K562 (cell line): ENCODE data around the gene SERPINB5. TPM values are rescaled to one million over a fixed set of nuclear protein-coding genes. Genes with fewer than 3 reads are reported as not detected.

Experiments
- ATAC-seq: fragments of 200-7000 bp; cut with Tn5 transposase; 3 replicates; pipeline ENCODE4 v1.9.1; 2020; ENCODE audit warnings: moderate library complexity
- BruUV-seq: library from RNA; stranded (reverse); fragments of 400-500 nt; replicated peaks from 2 replicates; lab custom pipeline; 2021; lab: Mats Ljungman, UMichigan
- CTCF ChIA-PET: fragments of 300-600 bp; formaldehyde crosslinking; extraction: SDS; loops from one replicate; lab custom pipeline; 2021; ENCODE audit warnings: low intra/inter-chr PET ratio; lab: Yijun Ruan, JAX
- POLR2A ChIA-PET: fragments of 300-600, 350-650 bp; sonication (Branson Sonifier 250); formaldehyde crosslinking; extraction: SDS; loops from one replicate; lab custom pipeline; 2021; ENCODE audit warnings: antibody characterized with exemption, inconsistent platforms; lab: Yijun Ruan, JAX
- DNase-seq, 4 experiments: peaks; one replicate each; pipeline versions ENCODE4 v3.0.0 to v3.0.0-alpha.2; 2011 to 2018; ENCODE audit warnings: low spot score in 3 of 4, mixed read lengths in 3 of 4; ENCODE audit errors: extremely low read depth in 1 of 4
- FAIRE-seq: peaks from 2 replicates; lab custom pipeline; 2011; peaks lifted over from hg19 to GRCh38; lab: Jason Lieb, UNC
- H2AFZ ChIP-seq: 2 replicates; pipeline ENCODE4 v1.6.0; 2011; ENCODE audit warnings: low read depth, low read length, control low read depth, inconsistent platforms
- H3K27ac ChIP-seq: fragments of 200-600 bp; 3 replicates; pipeline ENCODE4 v1.8.0; 2011; ENCODE audit warnings: low read depth, mild to moderate bottlenecking, control low read depth, inconsistent platforms, low read length, moderate library complexity, mixed read lengths; ENCODE audit errors: extremely low read depth
- H3K27me3 ChIP-seq, 2 experiments: fragments of 300-600 bp in 1 of 2; 2 replicates in 1 of 2; 3 replicates in 1 of 2; pipeline versions ENCODE4 v1.6.0 to v1.8.0; 2011; ENCODE audit warnings: inconsistent platforms in 2 of 2, low read length in 2 of 2, mild to moderate bottlenecking in 1 of 2, mixed read lengths in 1 of 2, moderate library complexity in 1 of 2; ENCODE audit not compliant: control insufficient read depth in 2 of 2, insufficient read depth in 2 of 2
- H3K36me3 ChIP-seq: fragments of 300-600 bp; 3 replicates; pipeline ENCODE4 v1.8.0; 2011; ENCODE audit warnings: mild to moderate bottlenecking, low read length, inconsistent platforms; ENCODE audit not compliant: control insufficient read depth, insufficient read depth
- H3K4me1 ChIP-seq, 2 experiments: fragments of 200-600 bp in 1 of 2; replicated peaks in 1 of 2; 2 replicates in 1 of 2; 3 replicates in 1 of 2; pipeline versions ENCODE4 v1.5.1 to v1.8.0; 2011; ENCODE audit warnings: inconsistent platforms in 2 of 2, low read length in 2 of 2, mild to moderate bottlenecking in 1 of 2, mixed read lengths in 1 of 2, moderate library complexity in 1 of 2; ENCODE audit not compliant: control insufficient read depth in 2 of 2, insufficient read depth in 2 of 2
- H3K4me2 ChIP-seq: 2 replicates; pipeline ENCODE4 v1.6.1; 2011; ENCODE audit warnings: low read length, control low read depth, inconsistent platforms, mixed read lengths; ENCODE audit not compliant: insufficient read depth
- H3K4me3 ChIP-seq: fragments of 200-600 bp; sonication (generic), shearing (Covaris generic); 2 replicates; pipeline ENCODE4 v1.5.1; 2016; ENCODE audit warnings: control low read depth, inconsistent platforms
- H3K79me2 ChIP-seq: fragments of 200-600 bp; 3 replicates; pipeline ENCODE4 v1.8.0; 2011; ENCODE audit warnings: low read length, inconsistent platforms; ENCODE audit not compliant: control insufficient read depth, insufficient read depth
- H3K9ac ChIP-seq, 2 experiments: 2 replicates each; pipeline versions ENCODE4 v1.6.0 to v1.6.1; 2011; ENCODE audit warnings: low read depth in 2 of 2, low read length in 2 of 2, control low read depth in 1 of 2, inconsistent platforms in 1 of 2, mild to moderate bottlenecking in 1 of 2, mixed read lengths in 1 of 2; ENCODE audit not compliant: insufficient read depth in 1 of 2
- H3K9me1 ChIP-seq: one replicate; pipeline ENCODE4 v1.6.0; 2011; ENCODE audit warnings: inconsistent platforms, mild to moderate bottlenecking, low read length, moderate library complexity; ENCODE audit not compliant: control insufficient read depth, insufficient read depth
- H3K9me3 ChIP-seq: replicated peaks from 2 replicates; pipeline ENCODE4 v1.5.1; 2011; ENCODE audit warnings: low read depth, low read length, inconsistent platforms; ENCODE audit not compliant: control insufficient read depth, insufficient read depth
- H4K20me1 ChIP-seq: replicated peaks from 2 replicates; pipeline ENCODE4 v1.6.1; 2011; ENCODE audit warnings: low read length, inconsistent platforms, mixed read lengths; ENCODE audit not compliant: control insufficient read depth, insufficient read depth
- ATF7 ChIP-seq: fragments of 450-650 bp; IDR thresholded peaks from 2 replicates; pipeline ENCODE4 v1.7.1; 2014; ENCODE audit warnings: mild to moderate bottlenecking, moderate library complexity
- C11orf30 ChIP-seq: fragments of 450-650 bp; IDR thresholded peaks from 2 replicates; pipeline ENCODE4 v1.6.1; 2016; ENCODE audit warnings: low read depth, mild to moderate bottlenecking
- MAFF ChIP-seq: IDR thresholded peaks from 2 replicates; pipeline ENCODE4 v1.6.1; 2012; ENCODE audit warnings: low read length, improper control_type of control experiment
- MAFG ChIP-seq: fragments of 450-650 bp; conservative IDR thresholded peaks from 2 replicates; pipeline ENCODE4 v1.6.1; 2016; ENCODE audit warnings: missing genetic modification characterization, missing compliant biosample characterization
- MAFK ChIP-seq: IDR thresholded peaks from 2 replicates; pipeline ENCODE4 v1.6.1; 2011; ENCODE audit warnings: low read length, improper control_type of control experiment
- ZC3H11A ChIP-seq: IDR thresholded peaks from 2 replicates; pipeline ENCODE4 v1.6.1; 2012; ENCODE audit warnings: low read depth, low read length, improper control_type of control experiment
- ZNF316 ChIP-seq: fragments of 450-650 bp; IDR thresholded peaks from 2 replicates; pipeline ENCODE4 v1.6.1; 2016
- WGBS: fragments of 100-300 bp; shearing (Covaris generic); methylation state at CpG from one replicate; pipeline ENCODE4 v1.1.6; 2016; ENCODE audit warnings: low coverage, mixed read lengths; ENCODE audit not compliant: insufficient coverage; ENCODE audit errors: missing lambda C conversion rate; 5-methylcytosine and 5-hydroxymethylcytosine counted together
- in situ Hi-C: fragments of 300-500 bp; cut with MboI; formaldehyde crosslinking; loops from 4 replicates; pipeline ENCODE4 v1.15.0; 2018; ENCODE audit warnings: inconsistent platforms, mixed read lengths
- intact Hi-C: fragments of 100-400 bp; cut with micrococcal nuclease; formaldehyde crosslinking; loops from 2 replicates; pipeline ENCODE4 v1.14.2; 2022
- polyA plus RNA-seq, 8 experiments: library from polyadenylated mRNA; depleted of rRNA in 4 of 8; stranded (reverse) in 5 of 8; unstranded in 3 of 8; fragments of >200 nt; fragmentation: Nextera tagmentation in 2 of 8; fragmentation: Illumina TruSeq in 1 of 8; extraction: Ambion mirVana in 2 of 8; extraction: Trizol in 1 of 8; gene quantifications; 2 replicates each; pipeline versions ENCODE4 v1.2.1 to v1.2.3, GENCODE V29; 2011 to 2014; ENCODE audit warnings: inconsistent platforms in 1 of 8, missing spikeins in 1 of 8
- total RNA-seq, 7 experiments: library from RNA; depleted of rRNA in 6 of 7; stranded (reverse); fragments of >200 nt in 6 of 7; fragmentation: Illumina TruSeq in 2 of 7; extraction: Trizol in 2 of 7; gene quantifications; 2 replicates each; pipeline versions ENCODE4 v1.2.1 to v1.2.3, GENCODE V29; 2011 to 2021; ENCODE audit warnings: low replicate concordance in 1 of 7

Gene SERPINB5
- total and polyA plus RNA-seq, 9 of the 15 experiments (the other 6 are each of a cell fraction or from before 2014, with no cell fraction given): 0.05 to 1.4 (median 0.49) TPM; not detected in 1

GRCh38 chr18:63515801-63516200 is 39.0 kb downstream of the SERPINB5 start:
- no peaks in the 10 kb centered on the region for H3K27me3 ChIP-seq
- ChIA-PET POLR2A (no interaction called here), CTCF (no interaction called here)
- in situ Hi-C loops: loop anchor here (25.0 kb wide), 1 partner anchor 472 kb away; no protein-coding TSS in a partner anchor
- 0% methylated on average over 1 of the region's 1 CpG for WGBS
- no peaks in the 10 kb centered on the region for H3K4me1 ChIP-seq
- BruUV-seq: no TSS peak
- H3K9me3 ChIP-seq: no peaks in the 10 kb centered on the region
- intact Hi-C loops: loop anchor here (5.0 kb wide), 3 partner anchors 332 to 462 kb away; no protein-coding TSS in a partner anchor
- no peaks in the 10 kb centered on the region for H3K9me1 ChIP-seq
- TF ChIP-seq MAFG: 0 out of 2 replicates have a peak, but pooled peaks have one; percentile 24
- no peak for TF ChIP-seq ATF7
- peak; percentile 22; the same call in 1 of the 2 replicates for TF ChIP-seq MAFF
- TF ChIP-seq C11orf30: peak; percentile 54; the same call in 1 of the 2 replicates
- TF ChIP-seq ZNF316: peak; percentile 58; the same call in 1 of the 2 replicates
- peak; percentile 27; the same call in 1 of the 2 replicates for TF ChIP-seq MAFK
- no peak for TF ChIP-seq ZC3H11A
- DNase-seq (no peak), FAIRE-seq (no peak), ATAC-seq (no peak)
- H4K20me1 ChIP-seq: no peaks in the 10 kb centered on the region
- no peak overlapping the region for H3K4me2 ChIP-seq
- H3K27ac ChIP-seq: no peak overlapping the region
- H3K79me2 ChIP-seq: no peaks in the 10 kb centered on the region
- no peaks in the 10 kb centered on the region for H3K36me3 ChIP-seq
- no peak overlapping the region for H3K4me3 ChIP-seq
- H2AFZ ChIP-seq: no peak overlapping the region
- no peak overlapping the region for H3K9ac ChIP-seq
